ENCODE results near the gene LRRC3.
"Not testable (repeated sequence)": the region's sequence is repeated elsewhere in the genome, so short reads cannot be mapped to it uniquely, and the experiment has no call there.

LRRC3 gene

GRCh38 chr21:44499631-44500030 is 44.3 kb downstream of the LRRC3 start:
- TF ChIP-seq, protein P1, sequence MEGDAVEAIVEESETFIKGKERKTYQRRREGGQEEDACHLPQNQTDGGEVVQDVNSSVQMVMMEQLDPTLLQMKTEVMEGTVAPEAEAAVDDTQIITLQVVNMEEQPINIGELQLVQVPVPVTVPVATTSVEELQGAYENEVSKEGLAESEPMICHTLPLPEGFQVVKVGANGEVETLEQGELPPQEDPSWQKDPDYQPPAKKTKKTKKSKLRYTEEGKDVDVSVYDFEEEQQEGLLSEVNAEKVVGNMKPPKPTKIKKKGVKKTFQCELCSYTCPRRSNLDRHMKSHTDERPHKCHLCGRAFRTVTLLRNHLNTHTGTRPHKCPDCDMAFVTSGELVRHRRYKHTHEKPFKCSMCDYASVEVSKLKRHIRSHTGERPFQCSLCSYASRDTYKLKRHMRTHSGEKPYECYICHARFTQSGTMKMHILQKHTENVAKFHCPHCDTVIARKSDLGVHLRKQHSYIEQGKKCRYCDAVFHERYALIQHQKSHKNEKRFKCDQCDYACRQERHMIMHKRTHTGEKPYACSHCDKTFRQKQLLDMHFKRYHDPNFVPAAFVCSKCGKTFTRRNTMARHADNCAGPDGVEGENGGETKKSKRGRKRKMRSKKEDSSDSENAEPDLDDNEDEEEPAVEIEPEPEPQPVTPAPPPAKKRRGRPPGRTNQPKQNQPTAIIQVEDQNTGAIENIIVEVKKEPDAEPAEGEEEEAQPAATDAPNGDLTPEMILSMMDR (IDR thresholded peaks at IDR 0.05; ENCODE audit: control insufficient read depth, extremely low read depth, insufficient read depth) = no peak
- no peak for DNase-seq (ENCODE audit: low read depth)
- H3K4me3 ChIP-seq (ENCODE audit: low read depth, low read length) = no peak overlapping the region

DNA sequence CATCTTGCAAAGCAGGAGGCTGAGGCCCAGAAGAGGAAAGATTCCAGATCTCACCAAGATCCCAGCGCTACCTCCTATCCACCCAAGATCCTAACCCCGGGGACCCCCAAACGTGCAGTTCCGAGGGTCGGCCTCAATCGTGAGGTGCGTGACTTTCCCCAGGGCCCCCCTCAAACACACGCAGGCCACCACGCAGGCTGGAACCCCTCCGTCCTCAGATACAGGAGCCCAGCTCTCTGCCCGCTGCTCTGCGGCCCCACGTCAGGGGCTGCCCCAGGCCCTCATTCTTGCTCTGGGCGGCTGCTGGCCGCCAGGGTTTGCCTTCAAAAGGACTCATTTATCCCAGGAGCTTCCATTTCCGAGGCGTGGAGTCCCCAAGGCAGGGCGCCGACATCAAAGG is 44.8 kb downstream of the LRRC3 start:
- TF ChIP-seq, protein P1 (IDR thresholded peaks at IDR 0.05; ENCODE audit: control insufficient read depth, extremely low read depth, insufficient read depth) = no peak
- no peak overlapping the region for H3K4me3 ChIP-seq (ENCODE audit: low read depth, low read length)
- DNase-seq (ENCODE audit: low read depth) = no peak

DNA sequence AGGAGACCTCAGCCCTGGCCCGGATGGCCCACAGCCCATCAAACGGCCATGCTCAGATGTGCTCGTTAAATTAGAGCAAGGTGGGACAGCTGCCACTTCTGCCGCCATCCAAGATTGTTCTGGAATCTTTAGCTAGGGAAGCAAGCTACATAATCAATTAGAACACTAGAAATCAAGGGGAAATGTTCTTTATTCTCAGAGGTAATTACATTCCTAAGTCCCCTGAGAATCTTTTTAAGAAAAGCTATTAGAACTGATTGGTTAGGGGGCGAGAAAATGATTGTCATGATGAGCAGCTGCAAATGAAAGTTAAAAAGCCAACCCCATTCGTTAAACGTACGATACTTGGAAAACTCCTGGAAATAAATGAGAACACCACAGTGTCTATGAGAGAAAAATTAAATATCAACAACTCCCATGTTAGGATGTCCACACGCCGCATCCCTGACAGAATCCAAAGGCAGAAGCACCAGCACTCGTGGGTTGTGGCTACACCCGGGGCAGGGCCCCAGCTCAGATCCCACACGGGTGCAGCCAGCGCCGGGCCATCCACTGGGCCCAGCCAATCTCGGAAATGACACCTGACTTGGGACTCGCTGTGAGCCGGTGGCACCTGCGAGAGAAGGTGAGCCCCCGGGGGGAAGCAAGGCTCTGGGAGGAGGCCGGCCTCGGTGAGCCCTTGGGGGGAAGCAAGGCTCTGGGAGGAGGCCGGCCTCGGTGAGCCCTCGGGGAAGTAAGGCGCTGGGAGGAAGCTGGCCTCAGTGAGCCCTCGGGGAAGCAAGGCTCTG is 47.1 kb downstream of the LRRC3 start:
- DNase-seq (ENCODE audit: low read depth) = no peak
- TF ChIP-seq, protein P1 (IDR thresholded peaks at IDR 0.05; ENCODE audit: control insufficient read depth, extremely low read depth, insufficient read depth) = no peak
- no peak overlapping the region for H3K4me3 ChIP-seq (ENCODE audit: low read depth, low read length)

- DNase-seq (ENCODE audit: low read depth); H3K4me3 ChIP-seq (ENCODE audit: low read depth, low read length): not testable (repeated sequence)
Measured at GRCh38 chr21:44503006-44503889, 47.9 kb downstream of the LRRC3 start.

- no peak overlapping the region for H3K4me3 ChIP-seq (ENCODE audit: low read depth, low read length)
- no peak for DNase-seq (ENCODE audit: low read depth)
- TF ChIP-seq, protein P1 (IDR thresholded peaks at IDR 0.05; ENCODE audit: control insufficient read depth, extremely low read depth, insufficient read depth) = no peak
Measured at GRCh38 chr21:44503901-44504399, 48.6 kb downstream of the LRRC3 start.

DNA sequence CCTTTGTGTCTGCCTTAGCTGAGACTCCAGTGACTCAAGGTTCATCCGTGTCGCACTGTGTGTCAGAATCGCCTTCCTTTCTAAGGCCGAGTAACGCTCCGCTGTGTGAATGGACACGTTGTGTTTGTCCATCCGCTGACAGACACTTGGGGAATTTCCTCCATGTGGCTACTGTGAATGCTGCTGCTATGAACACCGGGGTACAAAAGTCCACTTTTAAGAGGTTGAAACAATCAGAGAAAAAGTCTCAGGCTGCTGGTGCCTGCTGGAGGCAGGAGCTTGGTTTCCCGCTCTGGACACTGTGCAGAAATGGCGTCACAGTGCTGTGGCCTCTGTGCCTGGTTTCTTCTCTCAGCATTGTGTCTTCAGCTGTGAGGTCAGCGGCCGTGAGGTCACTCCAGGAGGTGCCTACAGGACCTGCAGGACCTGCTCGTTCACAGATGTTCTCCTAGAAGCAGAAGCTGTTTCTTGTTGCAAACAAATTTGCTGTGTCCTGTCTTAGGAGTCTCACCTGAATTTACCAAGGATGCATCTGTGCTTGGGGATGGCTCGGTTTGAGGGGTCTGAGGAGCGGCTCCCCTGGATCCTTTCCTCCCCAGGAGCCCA is 50.5 kb downstream of the LRRC3 start:
- TF ChIP-seq, protein P1 (IDR thresholded peaks at IDR 0.05; ENCODE audit: control insufficient read depth, extremely low read depth, insufficient read depth) = no peak
- DNase-seq (ENCODE audit: low read depth) = no peak
- H3K4me3 ChIP-seq (ENCODE audit: low read depth, low read length) = no peak overlapping the region
